ENCODE data around the gene ROGDI. TPM values are rescaled to one million over a fixed set of nuclear protein-coding genes. Genes with fewer than 3 reads are reported as not detected.

The ROGDI gene
- total and polyA plus RNA-seq, 2 of the 13 experiments (the other 11 are each of a cell fraction or from before 2014, with no cell fraction given) = 19.2 to 42.1 TPM

DNA sequence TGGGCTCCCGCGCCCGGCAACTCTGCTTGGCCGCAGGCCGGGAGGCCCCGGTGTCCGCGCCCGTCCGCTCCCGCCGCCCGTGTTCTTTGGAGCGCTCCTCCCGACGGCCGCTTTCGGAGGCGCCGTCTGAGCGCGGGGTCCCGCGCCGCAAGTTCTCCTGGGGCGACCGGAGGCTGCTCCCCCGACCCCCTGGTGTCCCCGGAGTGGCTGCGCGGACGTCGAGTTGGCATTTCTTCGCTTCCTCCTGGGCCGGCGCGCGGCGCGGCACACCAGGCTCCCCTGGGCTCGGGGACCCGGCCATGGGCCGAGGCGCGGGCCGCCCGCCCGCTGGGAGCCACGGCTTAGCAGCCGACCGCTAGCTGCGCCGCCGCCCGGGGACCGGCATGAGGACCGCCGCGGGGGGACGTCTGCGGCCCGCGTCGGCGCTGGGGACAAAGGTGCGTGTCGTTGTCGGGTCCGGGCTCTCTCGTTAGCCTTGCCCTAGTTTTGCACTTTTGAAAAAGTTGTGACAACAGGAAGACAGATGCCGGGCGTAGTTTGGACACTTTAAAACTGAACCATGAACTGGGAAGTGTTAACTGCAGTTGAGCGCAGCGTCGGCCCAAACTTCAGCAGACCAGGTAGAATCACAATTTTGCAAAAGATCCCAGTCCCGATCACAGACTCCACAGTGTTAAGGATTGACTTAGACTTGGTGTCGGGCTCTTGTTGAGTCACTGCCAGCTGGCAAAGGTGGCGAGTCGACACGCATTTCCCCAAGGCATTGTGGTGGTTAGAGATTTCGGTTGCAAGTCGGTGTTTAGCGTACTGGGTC is 45.5 kb upstream of the ROGDI start (continued):
- TF ChIP-seq, protein P1, sequence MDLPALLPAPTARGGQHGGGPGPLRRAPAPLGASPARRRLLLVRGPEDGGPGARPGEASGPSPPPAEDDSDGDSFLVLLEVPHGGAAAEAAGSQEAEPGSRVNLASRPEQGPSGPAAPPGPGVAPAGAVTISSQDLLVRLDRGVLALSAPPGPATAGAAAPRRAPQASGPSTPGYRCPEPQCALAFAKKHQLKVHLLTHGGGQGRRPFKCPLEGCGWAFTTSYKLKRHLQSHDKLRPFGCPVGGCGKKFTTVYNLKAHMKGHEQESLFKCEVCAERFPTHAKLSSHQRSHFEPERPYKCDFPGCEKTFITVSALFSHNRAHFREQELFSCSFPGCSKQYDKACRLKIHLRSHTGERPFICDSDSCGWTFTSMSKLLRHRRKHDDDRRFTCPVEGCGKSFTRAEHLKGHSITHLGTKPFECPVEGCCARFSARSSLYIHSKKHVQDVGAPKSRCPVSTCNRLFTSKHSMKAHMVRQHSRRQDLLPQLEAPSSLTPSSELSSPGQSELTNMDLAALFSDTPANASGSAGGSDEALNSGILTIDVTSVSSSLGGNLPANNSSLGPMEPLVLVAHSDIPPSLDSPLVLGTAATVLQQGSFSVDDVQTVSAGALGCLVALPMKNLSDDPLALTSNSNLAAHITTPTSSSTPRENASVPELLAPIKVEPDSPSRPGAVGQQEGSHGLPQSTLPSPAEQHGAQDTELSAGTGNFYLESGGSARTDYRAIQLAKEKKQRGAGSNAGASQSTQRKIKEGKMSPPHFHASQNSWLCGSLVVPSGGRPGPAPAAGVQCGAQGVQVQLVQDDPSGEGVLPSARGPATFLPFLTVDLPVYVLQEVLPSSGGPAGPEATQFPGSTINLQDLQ (CRISPR knock-in tag; IDR thresholded peaks at IDR 0.05) = no peak
- TF ChIP-seq ATRX (CRISPR knock-in tag; IDR thresholded peaks at IDR 0.05; ENCODE audit: borderline replicate concordance) (no peak), CREBL2 (CRISPR knock-in tag; IDR thresholded peaks at IDR 0.05; ENCODE audit: borderline replicate concordance) (no peak; the same call in 1 of the 2 replicates), ZNF367 (CRISPR knock-in tag; IDR thresholded peaks at IDR 0.05; ENCODE audit: borderline replicate concordance) (no peak; the same call in 1 of the 2 replicates), ZNF33A (CRISPR knock-in tag; IDR thresholded peaks at IDR 0.05; ENCODE audit: borderline replicate concordance) (no peak), ZNF749 (CRISPR knock-in tag; IDR thresholded peaks at IDR 0.05; ENCODE audit: borderline replicate concordance) (0 out of 2 replicates have a peak, but pooled peaks have one; percentile 23), REPIN1 (CRISPR knock-in tag; IDR thresholded peaks at IDR 0.05; ENCODE audit: borderline replicate concordance, low read depth) (no peak), ZNF558 (CRISPR knock-in tag; IDR thresholded peaks at IDR 0.05; ENCODE audit: borderline replicate concordance) (no peak), RELA (CRISPR knock-in tag; IDR thresholded peaks at IDR 0.05) (no peak), SALL1 (CRISPR knock-in tag; IDR thresholded peaks at IDR 0.05) (0 out of 2 replicates have a peak, but pooled peaks have one; percentile 8), TEAD2 (CRISPR knock-in tag; IDR thresholded peaks at IDR 0.05) (no peak), IRX3 (CRISPR knock-in tag; IDR thresholded peaks at IDR 0.05; ENCODE audit: borderline replicate concordance, low read depth) (no peak), ZNF720 (CRISPR knock-in tag; IDR thresholded peaks at IDR 0.05) (no peak), ZBTB7A (CRISPR knock-in tag; IDR thresholded peaks at IDR 0.05) (no peak), ZNF605 (CRISPR knock-in tag; IDR thresholded peaks at IDR 0.05) (no peak), ZNF672 (CRISPR knock-in tag; IDR thresholded peaks at IDR 0.05) (peak; percentile 70; the same call in 1 of the 2 replicates), BRD4 (CRISPR knock-in tag; IDR thresholded peaks at IDR 0.05) (no peak), ZMYM4 (CRISPR knock-in tag; IDR thresholded peaks at IDR 0.05) (no peak), KLF6 (CRISPR knock-in tag; IDR thresholded peaks at IDR 0.05) (no peak), ZNF891 (CRISPR knock-in tag; IDR thresholded peaks at IDR 0.05) (no peak), ATF7 (IDR thresholded peaks at IDR 0.05) (no peak), ATF7 (CRISPR knock-in tag; IDR thresholded peaks at IDR 0.05) (no peak), ZMAT3 (CRISPR knock-in tag; conservative IDR thresholded peaks at IDR 0.05) (0 out of 2 replicates have a peak, but pooled peaks have one; percentile 47), BATF2 (CRISPR knock-in tag; IDR thresholded peaks at IDR 0.05) (no peak), POGZ (CRISPR knock-in tag; IDR thresholded peaks at IDR 0.05) (no peak), ZNF274 (CRISPR knock-in tag; IDR thresholded peaks at IDR 0.05) (no peak), ZNF331 (CRISPR knock-in tag; IDR thresholded peaks at IDR 0.05) (no peak)
